ENCODE data around the gene RNF225.

Gene RNF225

DNA sequence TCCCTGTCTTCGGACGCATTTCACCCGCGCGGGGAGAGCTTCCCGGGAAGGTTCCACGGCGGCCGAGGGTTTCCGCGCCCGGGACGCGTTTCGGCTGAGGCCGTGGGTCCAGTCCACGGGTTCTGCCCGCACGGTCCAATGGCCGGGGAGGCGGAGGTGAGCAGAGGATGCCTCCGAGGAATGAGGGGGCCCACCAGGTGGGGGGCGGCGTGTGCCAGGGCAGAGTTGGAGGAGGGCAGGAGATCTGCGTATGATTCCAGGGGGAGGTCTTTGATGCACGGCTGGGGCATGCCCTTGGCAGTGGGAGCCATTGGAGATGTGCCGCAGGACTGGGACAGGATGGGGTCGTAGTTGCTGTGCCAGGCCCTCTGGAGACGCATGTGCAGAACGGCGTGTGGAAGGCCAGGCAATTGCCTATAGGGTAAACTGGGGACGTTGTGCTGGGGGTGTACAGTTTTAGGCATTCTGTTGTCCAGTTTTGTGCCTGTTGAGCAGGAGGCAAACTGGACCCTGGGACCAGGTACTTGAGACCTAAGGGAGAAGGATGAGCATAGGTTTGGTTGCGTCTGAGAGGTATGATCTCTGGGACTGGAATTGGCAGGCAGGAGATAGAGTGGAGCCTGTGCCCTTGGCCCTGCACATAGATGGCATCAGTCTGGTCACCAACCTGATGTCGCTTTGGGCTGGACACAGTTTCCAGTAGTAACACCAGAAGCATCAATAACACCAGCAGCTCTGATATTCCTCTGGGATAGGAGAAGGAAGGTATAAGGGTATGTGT is 13.7 kb downstream of the RNF225 start:
- Histone ChIP-seq H3F3A (ENCODE audit: control insufficient read depth, insufficient read depth) (peaks cover 5% of the 10 kb centered on the region; the same call in 1 of the 2 replicates), H3K36me3 (ENCODE audit: control insufficient read depth, low read length) (peaks cover 5% of the 10 kb centered on the region; the same call in 1 of the 2 replicates), H3K79me2 (ENCODE audit: control insufficient read depth, low read length) (peaks cover 34% of the 10 kb centered on the region), H3K27me3 (ENCODE audit: control insufficient read depth, low read length) (no peaks in the 10 kb centered on the region), H3K27ac (ENCODE audit: low read depth, low read length) (peak overlapping the region; percentile 36), H3K4me1 (ENCODE audit: control insufficient read depth, low read length) (peaks cover 24% of the 10 kb centered on the region), H3K4me2 (ENCODE audit: low read length) (peak overlapping the region; percentile 74), H3K9me3 (ENCODE audit: control insufficient read depth, insufficient read depth, low read length) (no peaks in the 10 kb centered on the region), H3K9me2 (replicated peaks; ENCODE audit: control insufficient read depth, low read length) (no peaks in the 10 kb centered on the region), H3K4me3 (ENCODE audit: low read length) (peak overlapping the region; percentile 100), H4K20me1 (ENCODE audit: control insufficient read depth, insufficient read depth, low read depth, low read length) (no peaks in the 10 kb centered on the region)
- no peak for TF ChIP-seq EZH2phosphoT487 (IDR thresholded peaks at IDR 0.05; ENCODE audit: borderline replicate concordance, low read length)
- TF ChIP-seq CTCF (IDR thresholded peaks at IDR 0.05; ENCODE audit: low read depth, low read length, poor library complexity, severe bottlenecking), result no peak

DNA sequence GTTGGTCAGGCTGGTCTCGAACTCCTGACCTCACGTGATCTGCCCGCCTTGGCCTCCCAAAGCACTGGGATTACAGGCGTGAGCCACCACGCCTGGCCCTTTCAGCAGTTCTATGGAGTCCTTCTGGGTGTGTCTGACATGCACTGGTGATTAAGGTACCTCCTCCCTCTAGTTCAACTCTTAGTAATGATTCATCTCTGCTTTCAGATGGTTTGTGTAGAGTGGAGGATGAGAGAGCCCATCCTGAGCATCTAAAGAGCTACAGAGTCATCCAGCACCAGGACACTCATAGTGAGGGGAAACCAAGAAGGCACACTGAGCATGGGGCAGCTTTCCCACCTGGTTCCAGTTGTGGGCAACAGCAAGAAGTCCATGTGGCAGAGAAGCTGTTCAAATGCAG is 21.1 kb downstream of the RNF225 start:
- Histone ChIP-seq H3K4me2 (ENCODE audit: low read length) (no peak overlapping the region), H3K27ac (ENCODE audit: low read depth, low read length) (no peak overlapping the region), H3K27me3 (ENCODE audit: control insufficient read depth, low read length) (no peaks in the 10 kb centered on the region), H3K4me1 (ENCODE audit: control insufficient read depth, low read length) (no peaks in the 10 kb centered on the region), H3K9me2 (replicated peaks; ENCODE audit: control insufficient read depth, low read length) (no peaks in the 10 kb centered on the region), H3K79me2 (ENCODE audit: control insufficient read depth, low read length) (peaks cover 7% of the 10 kb centered on the region; the same call in 1 of the 2 replicates), H3F3A (ENCODE audit: control insufficient read depth, insufficient read depth) (no peaks in the 10 kb centered on the region), H4K20me1 (ENCODE audit: control insufficient read depth, insufficient read depth, low read depth, low read length) (no peaks in the 10 kb centered on the region), H3K9me3 (ENCODE audit: control insufficient read depth, insufficient read depth, low read length) (no peaks in the 10 kb centered on the region), H3K36me3 (ENCODE audit: control insufficient read depth, low read length) (peaks cover 41% of the 10 kb centered on the region), H3K4me3 (ENCODE audit: low read length) (no peak overlapping the region)
- no peak for TF ChIP-seq CTCF (IDR thresholded peaks at IDR 0.05; ENCODE audit: low read depth, low read length, poor library complexity, severe bottlenecking)
- no peak for TF ChIP-seq EZH2phosphoT487 (IDR thresholded peaks at IDR 0.05; ENCODE audit: borderline replicate concordance, low read length)

- no peak for TF ChIP-seq EZH2phosphoT487 (IDR thresholded peaks at IDR 0.05; ENCODE audit: borderline replicate concordance, low read length)
- no peak for TF ChIP-seq CTCF (IDR thresholded peaks at IDR 0.05; ENCODE audit: low read depth, low read length, poor library complexity, severe bottlenecking)
- peaks cover 41% of the 10 kb centered on the region for H3K36me3 ChIP-seq (ENCODE audit: control insufficient read depth, low read length)
- H4K20me1 ChIP-seq (ENCODE audit: control insufficient read depth, insufficient read depth, low read depth, low read length), result no peaks in the 10 kb centered on the region
These were observed 21.6 kb downstream of the RNF225 start for GRCh38 chr19:58417071-58417470.

More at GRCh38 chr19:58417071-58417470, 21.6 kb downstream of the RNF225 start:
- no peaks in the 10 kb centered on the region for H3F3A ChIP-seq (ENCODE audit: control insufficient read depth, insufficient read depth)
- H3K9me3 ChIP-seq (ENCODE audit: control insufficient read depth, insufficient read depth, low read length), result no peaks in the 10 kb centered on the region
- H3K4me3 ChIP-seq (ENCODE audit: low read length), result no peak overlapping the region
- H3K9me2 ChIP-seq (replicated peaks; ENCODE audit: control insufficient read depth, low read length), result no peaks in the 10 kb centered on the region
- H3K27me3 ChIP-seq (ENCODE audit: control insufficient read depth, low read length), result no peaks in the 10 kb centered on the region
- peaks cover 7% of the 10 kb centered on the region; the same call in 1 of the 2 replicates for H3K79me2 ChIP-seq (ENCODE audit: control insufficient read depth, low read length)
- H3K27ac ChIP-seq (ENCODE audit: low read depth, low read length), result no peak overlapping the region
- H3K4me2 ChIP-seq (ENCODE audit: low read length), result no peak overlapping the region
- no peaks in the 10 kb centered on the region for H3K4me1 ChIP-seq (ENCODE audit: control insufficient read depth, low read length)
